ENCODE results near the gene KRTAP29-1.
"Not testable (repeated sequence)": the region's sequence is repeated elsewhere in the genome, so short reads cannot be mapped to it uniquely, and the experiment has no call there.

Gene KRTAP29-1

GRCh38 chr17:41302981-41303380 lies 330 bp upstream of the KRTAP29-1 start:
- H3K27me3 ChIP-seq = no peaks in the 10 kb centered on the region
- H3K4me2 ChIP-seq = no peak overlapping the region
- H3K36me3 ChIP-seq = no peaks in the 10 kb centered on the region
- H3K27ac ChIP-seq = no peak overlapping the region
- H3K4me3 ChIP-seq = no peak overlapping the region
- H4K20me1 ChIP-seq = no peaks in the 10 kb centered on the region
- peaks cover 12% of the 10 kb centered on the region for H3K4me1 ChIP-seq
- H3K9me3 ChIP-seq = no peaks in the 10 kb centered on the region
- no peak overlapping the region for H3K9ac ChIP-seq
- TF ChIP-seq Cebpa-rat (IDR thresholded peaks at IDR 0.05) = no peak

GRCh38 chr17:41301204-41301790 lies 1.4 kb downstream of the KRTAP29-1 start:
- Histone ChIP-seq H4K20me1 (no peaks in the 10 kb centered on the region), H3K9ac (no peak overlapping the region), H3K4me3 (no peak overlapping the region), H3K27ac (no peak overlapping the region), H3K4me2 (no peak overlapping the region), H3K9me3 (no peaks in the 10 kb centered on the region), H3K36me3 (no peaks in the 10 kb centered on the region), H3K27me3 (no peaks in the 10 kb centered on the region), H3K4me1 (no peaks in the 10 kb centered on the region)
- TF ChIP-seq Cebpa-rat (IDR thresholded peaks at IDR 0.05) = no peak

- Histone ChIP-seq H3K4me2 (no peak overlapping the region), H3K4me3 (no peak overlapping the region), H3K9ac (no peak overlapping the region), H4K20me1 (no peaks in the 10 kb centered on the region), H3K9me3 (no peaks in the 10 kb centered on the region; the same call in 1 of the 2 replicates), H3K27me3 (no peaks in the 10 kb centered on the region), H3K36me3 (no peaks in the 10 kb centered on the region), H3K27ac (no peak overlapping the region), H3K4me1 (no peaks in the 10 kb centered on the region)
- TF ChIP-seq Cebpa-rat (IDR thresholded peaks at IDR 0.05) = no peak
Observed at GRCh38 chr17:41298458-41299135, 4.1 kb downstream of the KRTAP29-1 start.

GRCh38 chr17:41296846-41297245 lies 5.8 kb downstream of the KRTAP29-1 start:
- H3K4me2 ChIP-seq = no peak overlapping the region
- no peak overlapping the region for H3K9ac ChIP-seq
- H3K9me3 ChIP-seq = peaks cover 2% of the 10 kb centered on the region; the same call in 1 of the 2 replicates
- no peaks in the 10 kb centered on the region for H3K36me3 ChIP-seq
- H4K20me1 ChIP-seq = no peaks in the 10 kb centered on the region
- TF ChIP-seq Cebpa-rat (IDR thresholded peaks at IDR 0.05) = no peak
- no peaks in the 10 kb centered on the region for H3K4me1 ChIP-seq
- no peaks in the 10 kb centered on the region for H3K27me3 ChIP-seq
- no peak overlapping the region for H3K4me3 ChIP-seq
- no peak overlapping the region for H3K27ac ChIP-seq

- Histone ChIP-seq H3K9me3 (peaks cover 2% of the 10 kb centered on the region; the same call in 1 of the 2 replicates), H3K27me3 (no peaks in the 10 kb centered on the region), H3K4me3 (no peak overlapping the region), H3K4me1 (no peaks in the 10 kb centered on the region), H3K4me2 (no peak overlapping the region), H3K9ac (no peak overlapping the region), H4K20me1 (no peaks in the 10 kb centered on the region), H3K36me3 (no peaks in the 10 kb centered on the region), H3K27ac (no peak overlapping the region)
- TF ChIP-seq Cebpa-rat (IDR thresholded peaks at IDR 0.05) = no peak
Observed at GRCh38 chr17:41294016-41294415, 8.6 kb downstream of the KRTAP29-1 start.

GRCh38 chr17:41287050-41287449 lies 15.6 kb downstream of the KRTAP29-1 start:
- Histone ChIP-seq H3K36me3 (no peaks in the 10 kb centered on the region), H3K27me3 (no peaks in the 10 kb centered on the region), H3K4me3 (no peak overlapping the region), H3K9me3 (no peaks in the 10 kb centered on the region), H3K27ac (no peak overlapping the region), H3K9ac (no peak overlapping the region), H3K4me1 (no peaks in the 10 kb centered on the region), H4K20me1 (no peaks in the 10 kb centered on the region), H3K4me2 (no peak overlapping the region)
- TF ChIP-seq Cebpa-rat (IDR thresholded peaks at IDR 0.05) = no peak

- no peak overlapping the region for H3K27ac ChIP-seq
Observed at GRCh38 chr17:41284546-41284945, 18.1 kb downstream of the KRTAP29-1 start.

GRCh38 chr17:41284043-41284442 lies 18.6 kb downstream of the KRTAP29-1 start:
- H3K4me2 ChIP-seq = no peak overlapping the region
- no peaks in the 10 kb centered on the region for H3K27me3 ChIP-seq
- TF ChIP-seq Cebpa-rat (IDR thresholded peaks at IDR 0.05) = no peak
- H3K4me1 ChIP-seq = no peaks in the 10 kb centered on the region
- H3K27ac ChIP-seq = no peak overlapping the region
- H3K4me3 ChIP-seq = no peak overlapping the region
- H4K20me1 ChIP-seq = no peaks in the 10 kb centered on the region
- no peaks in the 10 kb centered on the region for H3K9me3 ChIP-seq
- H3K36me3 ChIP-seq = no peaks in the 10 kb centered on the region
- H3K9ac ChIP-seq = no peak overlapping the region

More at GRCh38 chr17:41284546-41284945, 18.1 kb downstream of the KRTAP29-1 start:
- H3K27me3 ChIP-seq = no peaks in the 10 kb centered on the region
- no peak overlapping the region for H3K9ac ChIP-seq
- H3K4me1 ChIP-seq = no peaks in the 10 kb centered on the region
- H3K9me3 ChIP-seq = no peaks in the 10 kb centered on the region
- TF ChIP-seq Cebpa-rat (IDR thresholded peaks at IDR 0.05) = no peak
- no peak overlapping the region for H3K4me3 ChIP-seq
- no peaks in the 10 kb centered on the region for H3K36me3 ChIP-seq
- no peak overlapping the region for H3K4me2 ChIP-seq
- H4K20me1 ChIP-seq = no peaks in the 10 kb centered on the region

GRCh38 chr17:41278176-41278955 lies 24.3 kb downstream of the KRTAP29-1 start:
- no peaks in the 10 kb centered on the region for H3K36me3 ChIP-seq
- no peak overlapping the region for H3K27ac ChIP-seq
- TF ChIP-seq Cebpa-rat (IDR thresholded peaks at IDR 0.05) = no peak
- H3K27me3 ChIP-seq = no peaks in the 10 kb centered on the region
- H3K4me2 ChIP-seq = no peak overlapping the region
- no peaks in the 10 kb centered on the region for H3K9me3 ChIP-seq
- H4K20me1 ChIP-seq = no peaks in the 10 kb centered on the region
- no peaks in the 10 kb centered on the region for H3K4me1 ChIP-seq
- H3K9ac ChIP-seq = no peak overlapping the region
- H3K4me3 ChIP-seq = no peak overlapping the region

GRCh38 chr17:41275648-41276190 lies 26.9 kb downstream of the KRTAP29-1 start, which contains the start of gene KRTAP9-7:
Gene KRTAP9-7 (plus strand): TSS chr17:41275698. CDS start chr17:41275698, 0 bp downstream.
- H3K4me3 ChIP-seq, H3K9me3 ChIP-seq, H3K27ac ChIP-seq, H3K27me3 ChIP-seq, H3K36me3 ChIP-seq, H3K4me1 ChIP-seq, H3K4me2 ChIP-seq, H3K9ac ChIP-seq, H4K20me1 ChIP-seq: not testable (repeated sequence)

Measured in BLaER1 (cell line).